Sigmoid colon (tissue), 4 donors: ENCODE data around the gene ALDH2.
A peak's percentile ranks its signal among the peaks of the same experiment; 100 is the strongest.

ENCODE experiments used
- CTCF ChIP-seq, 4 experiments: fragments of 450-650 bp in 3 of 4; fragments of 200-600 bp in 1 of 4; IDR thresholded peaks; one replicate each; pipeline ENCODE4 v1.5.1; 2016 to 2019; ENCODE audit warnings: antibody characterized with exemption in 4 of 4, mild to moderate bottlenecking in 3 of 4, moderate library complexity in 2 of 4
- EP300 ChIP-seq, 4 donors: sonication (generic); formaldehyde crosslinking; IDR thresholded peaks; one replicate each; pipeline ENCODE4 v1.6.1; 2017; ENCODE audit warnings: antibody characterized with exemption in 4 of 4
- POLR2A ChIP-seq, 2 donors: fragments of 450-650 bp; IDR thresholded peaks; one replicate each; pipeline ENCODE4 v1.6.1; 2016; ENCODE audit warnings: antibody characterized with exemption in 2 of 2, mild to moderate bottlenecking in 2 of 2, moderate library complexity in 2 of 2
- POLR2AphosphoS5 ChIP-seq, 4 donors: sonication (generic); formaldehyde crosslinking; IDR thresholded peaks; one replicate each; pipeline ENCODE4 v1.6.1; 2017; ENCODE audit warnings: antibody characterized with exemption in 4 of 4

DNA sequence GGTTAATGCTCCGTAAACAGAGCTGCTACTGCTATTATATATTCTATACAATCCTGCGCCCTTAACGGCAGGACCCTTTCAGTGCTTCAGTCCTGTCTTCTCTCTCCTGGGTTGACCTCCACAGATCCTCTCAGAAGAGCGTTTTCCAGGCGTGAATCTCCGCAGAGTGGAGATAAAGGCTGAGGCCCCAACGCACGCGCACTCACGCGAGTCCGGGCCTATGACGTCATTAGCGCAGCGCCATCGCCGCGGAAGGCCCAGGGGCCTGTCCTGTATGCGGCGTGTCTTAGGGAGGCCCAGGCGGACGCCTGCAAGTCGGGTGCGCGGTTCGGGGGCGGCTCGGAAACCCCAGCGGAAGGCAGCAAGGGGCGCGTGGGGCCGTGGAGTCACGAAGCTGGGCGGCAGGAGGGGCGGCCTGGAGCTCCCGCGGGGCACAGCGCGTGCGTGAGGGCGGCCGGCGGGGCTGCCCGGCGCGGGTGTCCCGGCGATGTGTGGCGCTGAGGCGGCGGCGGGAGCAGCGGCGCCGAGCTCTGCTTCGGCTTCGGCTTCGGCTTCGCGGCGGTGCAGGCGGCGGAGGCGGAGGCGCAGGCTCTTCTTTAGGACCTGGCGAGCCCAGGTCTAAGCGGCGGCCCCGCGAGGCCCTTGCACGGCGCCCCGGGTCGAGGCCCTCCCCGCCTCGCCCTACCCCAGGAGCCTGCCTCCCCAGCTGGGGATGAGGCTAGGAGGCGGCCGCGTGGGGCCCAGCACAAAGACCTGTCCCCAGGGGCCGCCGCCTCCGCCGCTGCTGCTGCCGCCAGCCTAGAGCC, 75.2 kb downstream of the ALDH2 start, which contains the start of gene MAPKAPK5:
- no peak for TF ChIP-seq CTCF (IDR thresholded peaks at IDR 0.05)
- TF ChIP-seq POLR2AphosphoS5 (IDR thresholded peaks at IDR 0.05), result peak; percentile 89 to 94 (median 94)
- TF ChIP-seq POLR2A (IDR thresholded peaks at IDR 0.05), result peak; percentile 73 to 81
- peak in 1 of 4 donors; percentile 71 for TF ChIP-seq EP300 (IDR thresholded peaks at IDR 0.05)
